Renal pelvis (tissue), 12 donors: ENCODE results near the gene DDX21. TPM values are rescaled to one million over a fixed set of nuclear protein-coding genes. Genes with fewer than 3 reads are reported as not detected.
"Not testable (repeated sequence)": the region's sequence is repeated elsewhere in the genome, so short reads cannot be mapped to it uniquely, and the experiment has no call there.

ENCODE experiments used
- DNase-seq: peaks from one replicate; pipeline ENCODE4 v3.0.0-alpha.2; 2013
- long read RNA-seq, 16 experiments: transcript quantifications; one replicate each; lab custom pipeline, GENCODE V29; 2026
- polyA plus RNA-seq, 3 donors: library from polyadenylated mRNA; unstranded; fragments of 120-200 nt; gene quantifications; one replicate each; pipeline ENCODE4 v1.2.1, GENCODE V29; 2013; ENCODE audit not compliant: insufficient read length in 3 of 3

The DDX21 gene
- 10 to 100 TPM; 49.7 to 56.6 (median 50.4) TPM for polyA plus RNA-seq
- long read RNA-seq, donor 1, full-length matches to known transcripts = 11 of 40 reads
- long read RNA-seq, donor 1, partial matches to known transcripts = 29 of 40 reads
- long read RNA-seq, donor 1, other reads (novel, unspliced or antisense) = 0 of 40 reads
- long read RNA-seq, donor 2, full-length matches to known transcripts = 6 of 39 reads
- long read RNA-seq, donor 2, partial matches to known transcripts = 33 of 39 reads
- long read RNA-seq, donor 2, other reads (novel, unspliced or antisense) = 0 of 39 reads
- long read RNA-seq, donor 3, full-length matches to known transcripts = 5 of 38 reads
- long read RNA-seq, donor 3, partial matches to known transcripts = 33 of 38 reads
- long read RNA-seq, donor 3, other reads (novel, unspliced or antisense) = 0 of 38 reads
- long read RNA-seq, donor 4, full-length matches to known transcripts = 6 of 28 reads
- long read RNA-seq, donor 4, partial matches to known transcripts = 22 of 28 reads
- long read RNA-seq, donor 4, other reads (novel, unspliced or antisense) = 0 of 28 reads
- long read RNA-seq, donor 5, full-length matches to known transcripts = 2 of 12 reads
- long read RNA-seq, donor 5, partial matches to known transcripts = 10 of 12 reads
- long read RNA-seq, donor 5, other reads (novel, unspliced or antisense) = 0 of 12 reads
- long read RNA-seq, donor 6, full-length matches to known transcripts = 5 of 26 reads
- long read RNA-seq, donor 6, partial matches to known transcripts = 21 of 26 reads
- long read RNA-seq, donor 6, other reads (novel, unspliced or antisense) = 0 of 26 reads
- long read RNA-seq, donor 7, full-length matches to known transcripts = 4 of 78 reads
- long read RNA-seq, donor 7, partial matches to known transcripts = 74 of 78 reads
- long read RNA-seq, donor 7, other reads (novel, unspliced or antisense) = 0 of 78 reads
- long read RNA-seq, donor 8, full-length matches to known transcripts = 4 of 9 reads
- long read RNA-seq, donor 8, partial matches to known transcripts = 5 of 9 reads
- long read RNA-seq, donor 8, other reads (novel, unspliced or antisense) = 0 of 9 reads
- long read RNA-seq, donor 9, full-length matches to known transcripts = 9 of 48 reads
- long read RNA-seq, donor 9, partial matches to known transcripts = 39 of 48 reads
- long read RNA-seq, donor 9, other reads (novel, unspliced or antisense) = 0 of 48 reads
- long read RNA-seq, donor 10, full-length matches to known transcripts = 5 of 50 reads
- long read RNA-seq, donor 10, partial matches to known transcripts = 45 of 50 reads
- long read RNA-seq, donor 10, other reads (novel, unspliced or antisense) = 0 of 50 reads
- long read RNA-seq, donor 11, full-length matches to known transcripts = 4 of 58 reads
- long read RNA-seq, donor 11, partial matches to known transcripts = 54 of 58 reads
- long read RNA-seq, donor 11, other reads (novel, unspliced or antisense) = 0 of 58 reads
- long read RNA-seq, donor 12, full-length matches to known transcripts = 11 of 69 reads
- long read RNA-seq, donor 12, partial matches to known transcripts = 58 of 69 reads
- long read RNA-seq, donor 12, other reads (novel, unspliced or antisense) = 0 of 69 reads
- long read RNA-seq, donor 13, full-length matches to known transcripts = 3 of 32 reads
- long read RNA-seq, donor 13, partial matches to known transcripts = 29 of 32 reads
- long read RNA-seq, donor 13, other reads (novel, unspliced or antisense) = 0 of 32 reads
- long read RNA-seq, donor 14 = 0 reads
- long read RNA-seq, donor 15, full-length matches to known transcripts = 3 of 33 reads
- long read RNA-seq, donor 15, partial matches to known transcripts = 30 of 33 reads
- long read RNA-seq, donor 15, other reads (novel, unspliced or antisense) = 0 of 33 reads
- long read RNA-seq, donor 16, full-length matches to known transcripts = 7 of 41 reads
- long read RNA-seq, donor 16, partial matches to known transcripts = 34 of 41 reads
- long read RNA-seq, donor 16, other reads (novel, unspliced or antisense) = 0 of 41 reads

DNA sequence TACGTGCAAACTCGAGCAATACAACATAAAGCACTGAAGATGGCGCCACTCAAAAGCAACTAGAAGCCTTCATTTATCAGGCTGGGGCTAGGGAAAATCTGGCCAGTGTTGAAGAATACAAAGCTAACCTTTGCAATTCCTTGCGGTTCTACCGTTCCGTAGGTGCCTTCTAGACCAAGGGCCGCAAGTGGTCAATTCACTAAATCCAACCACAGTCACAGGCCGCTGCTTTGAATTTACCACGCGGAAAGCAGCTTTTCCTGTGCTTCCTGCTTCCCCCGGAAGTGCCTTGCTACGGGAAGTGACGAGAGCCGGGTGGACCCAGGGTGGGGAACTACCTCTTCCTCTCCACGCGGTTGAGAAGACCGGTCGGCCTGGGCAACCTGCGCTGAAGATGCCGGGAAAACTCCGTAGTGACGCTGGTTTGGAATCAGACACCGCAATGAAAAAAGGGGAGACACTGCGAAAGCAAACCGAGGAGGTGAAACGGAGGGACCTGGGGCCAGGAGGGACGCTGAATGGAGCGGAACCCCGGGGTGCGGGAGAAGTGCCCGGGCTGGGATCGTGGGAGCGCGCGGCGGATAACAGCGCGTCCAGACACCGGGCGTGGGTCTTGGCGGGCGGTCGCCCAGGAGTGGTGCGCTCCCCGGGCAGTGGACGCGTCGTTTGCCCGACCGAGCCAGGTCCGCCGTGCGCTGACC is at the start of gene DDX21:
Gene DDX21 (plus strand): TSS at position 339 of the 701 bp plus-strand sequence. CDS start 56 bp downstream, at position 395.
- DNase-seq = peak; percentile 93

DNA sequence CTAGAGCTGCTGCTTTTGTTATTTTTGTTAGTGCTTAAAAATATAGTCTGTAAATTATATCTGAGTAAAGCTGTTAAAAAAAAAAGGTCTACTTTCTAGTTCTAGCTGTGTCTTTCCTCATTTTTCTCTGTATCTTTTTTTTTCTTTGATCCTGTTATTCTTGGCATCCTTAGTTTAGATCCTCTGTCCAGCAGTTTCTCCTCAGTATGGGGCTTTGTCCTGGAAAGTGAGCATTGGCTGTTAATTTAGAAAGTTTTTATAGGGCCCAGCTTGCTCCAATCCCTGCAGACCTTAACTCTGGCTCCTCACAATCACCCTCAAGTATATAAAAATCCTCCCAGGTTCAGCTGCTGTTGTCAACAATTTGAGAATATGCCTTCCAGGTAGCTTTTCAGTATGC is 31.4 kb upstream of the DDX21 start:
- no peak for DNase-seq

GRCh38 chr10:68925489-68925888 is 30.5 kb upstream of the DDX21 start:
- DNase-seq = no peak

DNA sequence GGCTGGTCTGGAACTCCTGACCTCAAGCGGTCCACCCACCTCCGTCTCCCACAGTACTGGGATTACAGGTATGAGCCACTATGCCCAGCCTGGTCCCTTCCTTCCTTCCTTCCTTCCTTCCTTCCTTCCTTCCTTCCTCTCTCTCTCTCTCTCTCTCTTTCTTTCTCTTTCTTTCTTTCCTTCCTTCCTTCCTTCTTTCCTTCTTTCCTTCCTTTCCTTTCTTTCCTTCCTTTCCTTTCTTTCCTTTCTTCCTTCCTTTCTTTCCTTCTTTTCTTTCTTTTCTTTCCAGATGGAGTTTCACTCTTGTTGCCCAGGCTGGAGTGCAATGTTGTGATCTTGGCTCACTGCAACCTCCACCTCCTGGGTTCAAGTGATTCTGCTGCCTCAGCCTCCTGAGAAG is 26.8 kb upstream of the DDX21 start:
- not testable (repeated sequence) for DNase-seq

DNA sequence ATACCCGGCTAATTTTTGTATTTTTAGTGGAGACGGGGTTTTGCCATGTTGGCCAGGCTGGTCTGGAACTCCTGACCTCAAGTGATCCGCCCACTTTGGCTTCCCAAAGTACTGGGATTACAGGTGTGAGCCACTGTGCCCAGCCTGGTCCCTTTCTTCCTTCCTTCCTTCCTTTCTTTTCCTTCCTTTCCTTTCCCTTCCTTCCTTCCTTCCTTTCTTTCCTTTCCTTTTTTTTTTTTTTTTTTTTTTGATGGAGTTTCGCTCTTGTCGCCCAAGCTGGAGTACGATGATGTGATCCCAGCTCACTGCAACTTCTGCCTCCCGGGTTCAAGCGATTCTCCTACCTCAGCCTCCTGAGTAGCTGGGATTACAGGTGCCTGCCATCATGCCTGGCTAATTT is 26.1 kb upstream of the DDX21 start:
- not testable (repeated sequence) for DNase-seq

GRCh38 chr10:68932860-68933259 is 23.1 kb upstream of the DDX21 start:
- DNase-seq = not testable (repeated sequence)

- no peak for DNase-seq
Measured at GRCh38 chr10:68934994-68935393, 21.0 kb upstream of the DDX21 start.

- peak; percentile 40 for DNase-seq
Measured at GRCh38 chr10:68938117-68938516, 17.9 kb upstream of the DDX21 start.

DNA sequence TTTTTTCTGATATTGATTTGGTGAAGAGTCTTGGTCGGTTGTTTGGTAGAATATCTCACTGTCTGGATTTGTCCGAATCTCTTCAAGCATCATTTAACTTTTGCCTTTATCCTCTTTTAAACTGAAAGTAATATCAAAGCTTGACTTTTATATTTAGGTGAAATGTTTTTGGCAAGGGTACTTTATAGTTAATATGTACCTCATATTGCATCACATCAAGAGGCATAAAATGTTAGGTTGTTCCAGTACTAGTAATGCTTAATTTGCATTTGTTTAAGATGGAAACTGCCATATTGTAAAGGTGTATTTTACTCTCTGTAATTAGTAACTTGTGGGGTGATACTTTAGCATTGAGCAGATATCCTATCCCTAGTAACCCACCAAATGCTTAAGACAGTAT is 17.1 kb upstream of the DDX21 start:
- DNase-seq = no peak

DNA sequence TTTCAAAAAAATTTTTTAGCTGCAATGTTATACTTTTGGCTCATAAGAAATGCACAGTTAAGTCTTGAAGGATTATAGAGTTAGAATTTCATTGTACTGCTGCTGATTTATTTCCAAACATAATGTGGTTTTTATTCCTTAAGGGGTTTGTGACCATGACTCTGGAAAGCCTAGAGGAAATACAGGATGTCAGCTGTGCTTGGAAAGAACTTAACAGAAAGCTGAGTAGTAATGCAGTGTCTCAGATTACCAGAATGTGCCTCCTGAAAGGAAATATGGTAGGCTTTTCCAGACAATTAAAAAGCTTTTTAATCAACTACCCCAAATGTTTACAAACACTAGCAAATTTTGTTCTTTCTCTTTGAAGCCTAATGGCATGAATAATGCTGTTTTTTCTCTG is 15.1 kb upstream of the DDX21 start:
- DNase-seq = not testable (repeated sequence)

DNA sequence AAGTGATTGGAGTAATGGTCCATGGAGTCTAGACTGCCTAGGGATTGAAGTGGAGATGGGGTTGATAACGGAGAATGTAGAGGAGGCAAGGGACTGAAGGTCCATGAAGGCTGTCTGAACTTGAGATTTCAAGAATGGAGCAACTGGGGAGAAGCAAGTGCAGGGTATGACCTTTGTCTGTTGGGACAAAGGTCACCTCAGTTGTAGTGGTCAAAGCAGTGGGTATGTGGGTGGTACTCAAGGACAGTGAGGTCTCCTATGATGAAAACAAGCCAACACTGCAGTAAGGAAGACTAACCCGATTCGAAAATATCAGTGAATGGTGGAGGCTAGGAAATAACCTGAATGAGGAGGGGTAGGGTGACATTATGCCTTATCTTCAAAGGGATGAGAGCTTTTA is 5.4 kb upstream of the DDX21 start:
- DNase-seq = no peak

GRCh38 chr10:68954904-68955303 is 1.1 kb upstream of the DDX21 start:
- DNase-seq = no peak

DNA sequence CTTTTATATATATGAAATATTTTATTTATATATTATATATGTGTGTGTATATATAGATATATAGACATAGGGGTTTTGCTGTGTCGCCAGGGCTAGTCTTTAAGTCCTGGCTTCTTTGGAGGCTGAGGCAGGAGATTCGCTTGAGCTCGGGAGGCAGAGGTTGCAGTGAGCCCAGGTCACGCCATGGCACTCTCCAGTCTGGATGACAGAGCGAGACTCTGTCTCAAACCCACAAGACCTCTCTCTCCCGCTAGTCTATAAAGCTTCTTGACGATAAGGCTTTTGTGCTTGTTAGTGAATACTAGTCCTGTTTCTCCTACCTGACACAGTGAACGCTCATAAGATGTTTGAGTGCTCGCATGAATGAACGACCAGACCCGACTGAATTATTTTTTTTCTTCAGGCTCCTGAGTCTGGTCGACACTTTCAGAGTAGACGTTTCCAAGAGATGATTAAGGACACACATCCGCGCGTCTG is 577 bp upstream of the DDX21 start:
- DNase-seq = no peak

DNA sequence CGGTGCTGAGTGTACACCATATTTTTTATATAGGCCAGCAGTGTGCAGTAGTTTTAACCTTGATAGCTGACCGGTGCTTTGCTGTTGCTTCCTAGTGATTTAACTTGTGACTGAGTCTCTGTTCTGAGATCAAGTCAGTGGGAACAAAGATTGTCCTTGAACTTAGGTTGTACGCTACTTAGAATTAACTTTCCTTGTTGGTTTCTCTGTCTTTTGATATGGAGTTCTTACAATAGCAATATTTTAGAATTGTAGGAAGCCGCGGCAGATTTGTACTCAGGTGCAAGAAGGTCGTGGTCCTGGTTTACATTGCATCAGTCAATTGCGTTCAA is 1.3 kb downstream of the DDX21 start:
- no peak for DNase-seq

GRCh38 chr10:68957654-68958053 is 1.7 kb downstream of the DDX21 start:
- no peak for DNase-seq

DNA sequence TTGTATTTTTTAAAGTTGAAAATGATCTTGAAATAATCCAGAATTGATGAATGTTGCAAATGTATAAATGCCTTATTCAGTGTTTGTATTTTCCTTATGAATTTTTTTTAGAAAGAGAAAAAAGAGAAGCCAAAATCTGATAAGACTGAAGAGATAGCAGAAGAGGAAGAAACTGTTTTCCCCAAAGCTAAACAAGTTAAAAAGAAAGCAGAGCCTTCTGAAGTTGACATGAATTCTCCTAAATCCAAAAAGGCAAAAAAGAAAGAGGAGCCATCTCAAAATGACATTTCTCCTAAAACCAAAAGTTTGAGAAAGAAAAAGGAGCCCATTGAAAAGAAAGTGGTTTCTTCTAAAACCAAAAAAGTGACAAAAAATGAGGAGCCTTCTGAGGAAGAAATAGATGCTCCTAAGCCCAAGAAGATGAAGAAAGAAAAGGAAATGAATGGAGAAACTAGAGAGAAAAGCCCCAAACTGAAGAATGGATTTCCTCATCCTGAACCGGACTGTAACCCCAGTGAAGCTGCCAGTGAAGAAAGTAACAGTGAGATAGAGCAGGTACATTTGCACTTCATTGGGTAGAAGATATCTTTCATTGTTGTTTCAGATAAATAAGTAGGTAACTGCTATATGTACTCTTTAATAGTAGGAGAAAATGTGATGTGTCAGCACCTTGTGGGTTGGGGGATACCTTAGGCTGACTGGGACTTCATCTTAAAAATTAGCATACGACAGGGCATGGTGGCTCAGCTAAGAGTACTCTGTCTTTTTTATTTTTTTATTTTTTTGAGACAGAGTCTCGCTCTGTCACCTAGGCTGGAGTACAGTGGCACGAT is 3.9 kb downstream of the DDX21 start:
- no peak for DNase-seq

GRCh38 chr10:68963151-68963550 is 7.2 kb downstream of the DDX21 start:
- DNase-seq = no peak

GRCh38 chr10:68973975-68974374 is 18.0 kb downstream of the DDX21 start:
- no peak for DNase-seq
